Upper lobe of right lung (tissue), 1 donor: ENCODE results near the gene DGKI. TPM values are rescaled to one million over a fixed set of nuclear protein-coding genes. Genes with fewer than 3 reads are reported as not detected.

Experiments used
- ATAC-seq: fragments of 200-7000 bp; cut with Tn5 transposase; one replicate; pipeline ENCODE4 v1.9.1; 2020; ENCODE audit warnings: mild to moderate bottlenecking, moderate library complexity
- DNase-seq: peaks from one replicate; pipeline ENCODE4 v3.0.0-alpha.2; 2020
- H3K27ac ChIP-seq: fragments of 200-600 bp; one replicate; pipeline ENCODE4 v1.8.0; 2022
- H3K27me3 ChIP-seq: fragments of 200-600 bp; one replicate; pipeline ENCODE4 v1.8.0; 2022; ENCODE audit warnings: mild to moderate bottlenecking
- H3K36me3 ChIP-seq: fragments of 200-600 bp; one replicate; pipeline ENCODE4 v1.8.0; 2022
- H3K4me1 ChIP-seq: fragments of 200-600 bp; one replicate; pipeline ENCODE4 v1.8.0; 2022
- H3K4me3 ChIP-seq: fragments of 200-600 bp; one replicate; pipeline ENCODE4 v1.8.0; 2022; ENCODE audit warnings: mild to moderate bottlenecking
- H3K9me3 ChIP-seq: fragments of 200-600 bp; one replicate; pipeline ENCODE4 v1.8.0; 2022
- CTCF ChIP-seq: fragments of 200-600 bp; IDR thresholded peaks from one replicate; pipeline ENCODE4 v1.8.0; 2022; ENCODE audit warnings: antibody characterized with exemption
- intact Hi-C: fragments of 100-400 bp; cut with DNase I; formaldehyde crosslinking; loops from one replicate; pipeline ENCODE4 v1.11.0; 2022
- total RNA-seq: library from RNA; stranded (reverse); fragmentation: NEBNext Ultra II Directional; extraction: Animal tissue kit (Norgen Biotek cat#: 25700); gene quantifications from one replicate; pipeline ENCODE4 v1.2.1, GENCODE V29; 2021
- donor health status: DM: no; HTN: yes; CAD: no; lungs with severe emphysema.

Gene DGKI
- total RNA-seq, 1 donor from 2014 or later, result 0.67 TPM

- no peak for TF ChIP-seq CTCF
- Histone ChIP-seq H3K4me3 (no peak overlapping the region), H3K27me3 (no peaks in the 10 kb centered on the region), H3K9me3 (no peaks in the 10 kb centered on the region), H3K4me1 (no peaks in the 10 kb centered on the region), H3K36me3 (no peaks in the 10 kb centered on the region), H3K27ac (no peak overlapping the region)
- DNase-seq (no peak), ATAC-seq (no peak)
- intact Hi-C loops, result no loop called here
These were observed 423.5 kb downstream of the DGKI start for GRCh38 chr7:137423321-137423720.

DNA sequence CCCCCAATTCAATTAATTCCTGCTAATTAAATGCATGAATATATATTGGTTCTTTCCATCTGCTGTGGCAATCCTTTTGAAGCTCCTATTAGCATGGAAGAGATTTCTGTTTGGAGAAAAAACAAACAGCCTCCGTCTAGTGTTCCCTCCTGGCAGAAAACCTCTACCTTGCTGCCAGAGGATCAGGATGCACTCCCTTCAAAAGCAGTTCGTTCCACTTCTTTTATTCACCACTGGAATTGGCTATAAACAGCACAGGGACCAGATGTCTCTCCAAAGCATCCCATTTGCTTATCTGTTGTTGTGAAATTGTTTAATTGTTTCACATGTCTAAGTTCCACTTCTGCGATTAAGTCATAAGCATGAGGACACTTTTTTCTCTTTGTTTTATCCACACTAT, 425.4 kb downstream of the DGKI start:
- ATAC-seq (no peak), DNase-seq (no peak)

GRCh38 chr7:137418841-137419240, 427.9 kb downstream of the DGKI start:
- TF ChIP-seq CTCF, result no peak
- no peak for DNase-seq
- intact Hi-C loops, result no loop called here
- no peaks in the 10 kb centered on the region for H3K9me3 ChIP-seq
- no peak overlapping the region for H3K4me3 ChIP-seq
- H3K4me1 ChIP-seq, result no peaks in the 10 kb centered on the region
- no peak for ATAC-seq
- no peaks in the 10 kb centered on the region for H3K36me3 ChIP-seq
- H3K27ac ChIP-seq, result no peak overlapping the region
- no peaks in the 10 kb centered on the region for H3K27me3 ChIP-seq

More for the DNA sequence above, 425.4 kb downstream of the DGKI start:
- intact Hi-C loops, result no loop called here
- Histone ChIP-seq H3K27ac (no peak overlapping the region), H3K4me1 (no peaks in the 10 kb centered on the region), H3K27me3 (no peaks in the 10 kb centered on the region), H3K4me3 (no peak overlapping the region), H3K36me3 (no peaks in the 10 kb centered on the region), H3K9me3 (no peaks in the 10 kb centered on the region)
- TF ChIP-seq CTCF, result no peak

- Histone ChIP-seq H3K27me3 (no peaks in the 10 kb centered on the region), H3K9me3 (no peaks in the 10 kb centered on the region), H3K4me1 (no peaks in the 10 kb centered on the region), H3K27ac (no peak overlapping the region), H3K36me3 (no peaks in the 10 kb centered on the region), H3K4me3 (no peak overlapping the region)
- ATAC-seq (no peak), DNase-seq (no peak)
- intact Hi-C loops, result no loop called here
- TF ChIP-seq CTCF, result no peak
These were observed 429.3 kb downstream of the DGKI start for GRCh38 chr7:137417464-137417863.

- ATAC-seq (no peak), DNase-seq (no peak)
- no peak overlapping the region for H3K4me3 ChIP-seq
- no peak overlapping the region for H3K27ac ChIP-seq
- no peaks in the 10 kb centered on the region for H3K27me3 ChIP-seq
- no peaks in the 10 kb centered on the region for H3K36me3 ChIP-seq
- intact Hi-C loops, result no loop called here
- no peak for TF ChIP-seq CTCF
- H3K4me1 ChIP-seq, result no peaks in the 10 kb centered on the region
- no peaks in the 10 kb centered on the region for H3K9me3 ChIP-seq
These were observed 432.9 kb downstream of the DGKI start for GRCh38 chr7:137413901-137414300.

- no peaks in the 10 kb centered on the region for H3K27me3 ChIP-seq
- TF ChIP-seq CTCF, result no peak
- H3K36me3 ChIP-seq, result no peaks in the 10 kb centered on the region
- no peak for ATAC-seq
- no peak for DNase-seq
- H3K9me3 ChIP-seq, result no peaks in the 10 kb centered on the region
- H3K27ac ChIP-seq, result no peak overlapping the region
- H3K4me1 ChIP-seq, result no peaks in the 10 kb centered on the region
- intact Hi-C loops, result no loop called here
- H3K4me3 ChIP-seq, result no peak overlapping the region
These were observed 435.3 kb downstream of the DGKI start for GRCh38 chr7:137411446-137411845.
